OCI-LY7 (cell line): ENCODE data around the gene LAMA2. TPM values are rescaled to one million over a fixed set of nuclear protein-coding genes. Genes with fewer than 3 reads are reported as not detected.

Experiments used
- BruUV-seq: library from RNA; stranded (reverse); fragments of 400-500 nt; replicated peaks from 2 replicates; lab custom pipeline; 2021; lab: Mats Ljungman, UMichigan
- CTCF ChIA-PET: fragments of 300-600 bp; sonication (Branson Sonifier 250); formaldehyde crosslinking; loops from one replicate; lab custom pipeline; 2022; ENCODE audit warnings: antibody characterized with exemption; ENCODE audit not compliant: unreplicated experiment; lab: Charles Lee
- POLR2A ChIA-PET: fragments of 300-600 bp; sonication (Branson Sonifier 250); formaldehyde crosslinking; loops from one replicate; lab custom pipeline; 2022; ENCODE audit warnings: antibody characterized with exemption; lab: Charles Lee
- DNase-seq: peaks from one replicate; pipeline ENCODE4 v3.0.0-alpha.2; 2015; ENCODE audit warnings: low spot score
- H2AFZ ChIP-seq: fragments of 200-600 bp; sonication (generic), shearing (Covaris generic); 2 replicates; pipeline ENCODE4 v1.6.1; 2014; ENCODE audit warnings: mild to moderate bottlenecking, antibody characterized with exemption, low read length, moderate library complexity
- H3K27ac ChIP-seq: fragments of 200-600 bp; sonication (generic); 2 replicates; pipeline ENCODE4 v1.5.1; 2014; ENCODE audit warnings: mixed run types, low read depth, mild to moderate bottlenecking, moderate library complexity, low read length, inconsistent platforms; ENCODE audit not compliant: poor library complexity, severe bottlenecking
- H3K36me3 ChIP-seq: fragments of 200-600 bp; sonication (generic); 2 replicates; pipeline ENCODE4 v1.6.1; 2014; ENCODE audit warnings: mild to moderate bottlenecking, antibody characterized with exemption, low read length, moderate library complexity, mixed read lengths; ENCODE audit not compliant: insufficient read depth
- H3K4me1 ChIP-seq: fragments of 200-600 bp; sonication (generic); 2 replicates; pipeline ENCODE4 v1.5.1; 2014; ENCODE audit warnings: mild to moderate bottlenecking, low read length; ENCODE audit not compliant: insufficient read depth, poor library complexity, severe bottlenecking
- H3K4me2 ChIP-seq: fragments of 200-600 bp; sonication (generic); 2 replicates; pipeline ENCODE4 v1.6.1; 2014; ENCODE audit warnings: mild to moderate bottlenecking, low read length
- H3K4me3 ChIP-seq: fragments of 200-600 bp; sonication (generic); 2 replicates; pipeline ENCODE4 v1.5.1; 2014; ENCODE audit warnings: mild to moderate bottlenecking, low read depth, low read length; ENCODE audit not compliant: poor library complexity, severe bottlenecking
- H3K79me2 ChIP-seq: fragments of 200-600 bp; sonication (generic); 2 replicates; pipeline ENCODE4 v1.6.1; 2016; ENCODE audit warnings: low read depth, mild to moderate bottlenecking, low read length, moderate library complexity, mixed read lengths; ENCODE audit not compliant: insufficient read depth
- H3K9me2 ChIP-seq: fragments of 200-600 bp; sonication (generic); 2 replicates; pipeline ENCODE4 v1.6.1; 2016; ENCODE audit warnings: mild to moderate bottlenecking, low read length, mixed read lengths; ENCODE audit not compliant: insufficient read depth
- H3K9me3 ChIP-seq: fragments of 200-600 bp; sonication (generic); 2 replicates; pipeline ENCODE4 v1.6.1; 2014; ENCODE audit warnings: mild to moderate bottlenecking, mixed run types, low read length, mixed read lengths
- H4K20me1 ChIP-seq: fragments of 200-600 bp; sonication (generic); 2 replicates; pipeline ENCODE4 v1.6.1; 2014; ENCODE audit warnings: mild to moderate bottlenecking, antibody characterized with exemption, low read length, moderate library complexity, mixed read lengths; ENCODE audit not compliant: insufficient read depth
- CTCF ChIP-seq: fragments of 200-600 bp; sonication (generic); conservative IDR thresholded peaks from 2 replicates; pipeline ENCODE4 v1.5.1; 2014; ENCODE audit warnings: mild to moderate bottlenecking, antibody characterized with exemption, low read length, moderate library complexity, mixed read lengths
- EZH2phosphoT487 ChIP-seq: fragments of 200-600 bp; sonication (generic); IDR thresholded peaks from 2 replicates; pipeline ENCODE4 v1.6.1; 2018; ENCODE audit warnings: low read depth, borderline replicate concordance, mild to moderate bottlenecking, mixed run types, antibody characterized with exemption, low read length, moderate library complexity, mixed read lengths
- intact Hi-C: fragments of 100-400 bp; cut with micrococcal nuclease; formaldehyde crosslinking; loops from one replicate; pipeline ENCODE4 v1.10.0; 2022; ENCODE audit not compliant: unreplicated experiment
- total RNA-seq, 2 experiments: library from RNA; depleted of rRNA in 1 of 2; stranded (reverse); fragments of >200 nt in 1 of 2; shearing (Covaris generic) in 1 of 2; gene quantifications; 2 replicates each; pipeline ENCODE4 v1.2.3, GENCODE V29; 2014 to 2022

LAMA2 gene
- total RNA-seq, 2 experiments from 2014 or later = not detected

- Histone ChIP-seq H4K20me1 (no peaks in the 10 kb centered on the region), H3K27ac (no peak overlapping the region), H3K4me1 (no peaks in the 10 kb centered on the region), H3K4me2 (no peak overlapping the region), H3K9me3 (no peaks in the 10 kb centered on the region), H3K4me3 (no peak overlapping the region), H3K9me2 (no peaks in the 10 kb centered on the region), H2AFZ (no peak overlapping the region), H3K79me2 (no peaks in the 10 kb centered on the region), H3K36me3 (no peaks in the 10 kb centered on the region)
- BruUV-seq = no TSS peak
- no peak for DNase-seq
- ChIA-PET CTCF (no interaction called here), POLR2A (no interaction called here)
- no peak for TF ChIP-seq EZH2phosphoT487
- TF ChIP-seq CTCF = no peak
- intact Hi-C loops = no loop called here
Measured at GRCh38 chr6:129306826-129307225, 423.9 kb downstream of the LAMA2 start.

- Histone ChIP-seq H3K9me3 (no peaks in the 10 kb centered on the region), H3K79me2 (no peaks in the 10 kb centered on the region), H3K9me2 (no peaks in the 10 kb centered on the region), H3K36me3 (no peaks in the 10 kb centered on the region), H3K4me1 (no peaks in the 10 kb centered on the region), H2AFZ (no peak overlapping the region), H3K4me2 (no peak overlapping the region), H3K27ac (no peak overlapping the region), H3K4me3 (no peak overlapping the region), H4K20me1 (no peaks in the 10 kb centered on the region)
- no peak for TF ChIP-seq EZH2phosphoT487
- TF ChIP-seq CTCF = no peak
- no TSS peak for BruUV-seq
- ChIA-PET POLR2A (no interaction called here), CTCF (no interaction called here)
- intact Hi-C loops = no loop called here
- DNase-seq = no peak
Measured at GRCh38 chr6:129307845-129308244, 424.9 kb downstream of the LAMA2 start.

GRCh38 chr6:129309154-129309553 is 426.2 kb downstream of the LAMA2 start:
- ChIA-PET POLR2A (no interaction called here), CTCF (no interaction called here)
- no peaks in the 10 kb centered on the region for H3K36me3 ChIP-seq
- H4K20me1 ChIP-seq = no peaks in the 10 kb centered on the region
- no peak overlapping the region for H3K4me2 ChIP-seq
- BruUV-seq = no TSS peak
- no peaks in the 10 kb centered on the region for H3K9me2 ChIP-seq
- no peaks in the 10 kb centered on the region for H3K79me2 ChIP-seq
- no peak for DNase-seq
- H3K27ac ChIP-seq = no peak overlapping the region
- intact Hi-C loops = no loop called here
- no peak overlapping the region for H3K4me3 ChIP-seq
- no peaks in the 10 kb centered on the region for H3K4me1 ChIP-seq
- H3K9me3 ChIP-seq = no peaks in the 10 kb centered on the region
- no peak overlapping the region for H2AFZ ChIP-seq
- no peak for TF ChIP-seq EZH2phosphoT487
- TF ChIP-seq CTCF = no peak
